SK-N-MC (cell line): Measurements from ENCODE around the gene BEND4.

Experiments
- DNase-seq: peaks from one replicate; pipeline ENCODE4 v3.0.0-alpha.2; 2011; ENCODE audit warnings: low read depth, low spot score
- H3K27ac ChIP-seq: fragments of 200-600 bp; sonication (generic); 2 replicates; pipeline ENCODE4 v1.5.1; 2016; ENCODE audit warnings: mixed run types
- H3K36me3 ChIP-seq: fragments of 200-600 bp; sonication (generic); 2 replicates; pipeline ENCODE4 v1.6.1; 2017; ENCODE audit warnings: antibody characterized with exemption, low read length, mixed read lengths; ENCODE audit not compliant: insufficient read depth
- H3K4me3 ChIP-seq: fragments of 200-600 bp; sonication (generic); 2 replicates; pipeline ENCODE4 v1.5.1; 2016
- H3K9ac ChIP-seq: fragments of 200-600 bp; sonication (generic); 2 replicates; pipeline ENCODE4 v1.8.0; 2017; ENCODE audit warnings: mixed run types, mixed read lengths; ENCODE audit not compliant: insufficient read length
- H3K9me3 ChIP-seq: fragments of 200-600 bp; sonication (generic); 2 replicates; pipeline ENCODE4 v1.6.1; 2017; ENCODE audit warnings: low read depth, mild to moderate bottlenecking, antibody characterized with exemption, low read length, moderate library complexity, mixed read lengths
- EZH2 ChIP-seq: fragments of 200-600 bp; sonication (generic); IDR thresholded peaks from one replicate; pipeline ENCODE4 v1.6.1; 2017; ENCODE audit warnings: antibody characterized with exemption
- FOXP2 ChIP-seq: optimal IDR thresholded peaks from 2 replicates; pipeline ENCODE3; 2011; ENCODE audit warnings: mild to moderate bottlenecking, moderate library complexity; ENCODE audit not compliant: insufficient read depth; ENCODE audit errors: extremely low read length, control extremely low read depth
- POLR2AphosphoS5 ChIP-seq: IDR thresholded peaks from 2 replicates; pipeline ENCODE4 v1.6.1; 2012; ENCODE audit warnings: mild to moderate bottlenecking, low read depth, low read length, borderline replicate concordance

Gene BEND4

GRCh38 chr4:42150653-42151567, 1.5 kb downstream of the BEND4 start:
- no peak for DNase-seq
- peak overlapping the region; percentile 77 for H3K4me3 ChIP-seq
- no peak overlapping the region for H3K9ac ChIP-seq
- no peaks in the 10 kb centered on the region for H3K36me3 ChIP-seq
- no peak for TF ChIP-seq FOXP2
- TF ChIP-seq EZH2, result peak; percentile 79
- H3K27ac ChIP-seq, result no peak overlapping the region
- H3K9me3 ChIP-seq, result no peaks in the 10 kb centered on the region

- TF ChIP-seq FOXP2 (no peak), POLR2AphosphoS5 (no peak), EZH2 (no peak)
- DNase-seq, result no peak
- no peak overlapping the region for H3K27ac ChIP-seq
- H3K9me3 ChIP-seq, result no peaks in the 10 kb centered on the region
- no peak overlapping the region for H3K4me3 ChIP-seq
- no peak overlapping the region for H3K9ac ChIP-seq
- no peaks in the 10 kb centered on the region for H3K36me3 ChIP-seq
These were observed 3.5 kb downstream of the BEND4 start for GRCh38 chr4:42149004-42149403.

DNA sequence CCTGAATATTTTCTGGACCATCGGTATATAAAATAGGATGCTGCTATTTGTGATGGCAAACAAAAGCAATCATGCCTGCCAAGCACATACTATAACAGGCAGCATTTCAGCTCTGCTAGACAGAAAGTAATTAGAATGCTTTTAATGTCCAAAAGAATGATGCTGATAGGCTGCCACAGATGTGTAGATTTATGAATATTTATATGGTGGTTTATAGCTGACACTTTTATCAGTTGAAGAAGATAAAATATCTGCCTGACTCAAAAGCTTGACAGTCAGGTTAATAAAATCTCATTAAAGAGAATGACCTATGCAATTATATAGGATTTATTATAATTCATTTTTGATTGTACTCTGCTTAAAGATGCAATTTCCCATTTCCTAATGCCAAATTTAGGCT, 4.0 kb downstream of the BEND4 start:
- Histone ChIP-seq H3K27ac (no peak overlapping the region), H3K36me3 (no peaks in the 10 kb centered on the region), H3K4me3 (no peak overlapping the region), H3K9ac (no peak overlapping the region), H3K9me3 (no peaks in the 10 kb centered on the region)
- TF ChIP-seq EZH2, result no peak
- no peak for TF ChIP-seq FOXP2
- no peak for TF ChIP-seq POLR2AphosphoS5
- DNase-seq, result no peak

DNA sequence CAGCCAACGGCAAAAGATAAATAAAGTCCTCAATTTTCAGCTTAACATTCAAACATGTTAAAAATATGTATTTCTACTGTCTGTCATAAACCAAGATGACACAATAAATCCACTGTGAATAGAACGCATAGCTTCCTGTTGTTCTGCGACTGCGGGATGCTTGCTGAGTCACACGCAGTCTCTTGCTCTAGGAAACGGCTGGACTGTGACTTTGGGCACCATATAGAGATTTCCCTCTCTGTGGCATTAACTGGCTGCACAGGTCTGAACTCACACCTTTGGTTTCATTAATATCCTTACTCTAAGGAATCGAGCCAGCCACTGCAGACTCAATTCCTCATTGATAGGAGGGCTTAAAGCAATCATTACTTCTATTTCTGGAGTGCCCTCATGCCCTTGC, 8.4 kb downstream of the BEND4 start:
- no peak overlapping the region for H3K4me3 ChIP-seq
- no peaks in the 10 kb centered on the region for H3K9me3 ChIP-seq
- no peak for DNase-seq
- no peaks in the 10 kb centered on the region for H3K36me3 ChIP-seq
- H3K9ac ChIP-seq, result no peak overlapping the region
- no peak for TF ChIP-seq FOXP2
- TF ChIP-seq POLR2AphosphoS5, result no peak
- no peak for TF ChIP-seq EZH2
- no peak overlapping the region for H3K27ac ChIP-seq

DNA sequence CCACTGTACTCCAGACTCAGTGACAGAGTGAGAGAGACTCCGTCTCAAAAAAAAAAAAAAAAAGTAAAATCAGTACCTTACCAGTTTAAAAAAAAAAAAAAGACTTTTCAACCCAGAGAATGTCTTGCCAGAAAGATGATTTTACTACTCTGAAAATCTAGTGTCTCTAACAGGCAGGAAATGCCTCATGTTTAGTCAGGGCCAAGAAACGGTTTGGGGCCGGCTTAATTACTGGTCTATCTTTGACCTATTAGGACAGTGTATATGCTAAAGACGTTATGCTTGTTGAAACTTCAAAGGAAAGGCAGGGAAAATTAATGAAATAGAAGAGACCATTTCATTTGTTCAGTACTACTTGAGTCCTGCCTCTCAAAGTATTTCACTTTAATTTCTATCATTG, 9.9 kb downstream of the BEND4 start:
- no peak overlapping the region for H3K27ac ChIP-seq
- DNase-seq, result no peak
- no peaks in the 10 kb centered on the region for H3K36me3 ChIP-seq
- H3K9me3 ChIP-seq, result no peaks in the 10 kb centered on the region
- H3K4me3 ChIP-seq, result no peak overlapping the region
- TF ChIP-seq POLR2AphosphoS5 (no peak), EZH2 (no peak), FOXP2 (no peak)
- no peak overlapping the region for H3K9ac ChIP-seq

DNA sequence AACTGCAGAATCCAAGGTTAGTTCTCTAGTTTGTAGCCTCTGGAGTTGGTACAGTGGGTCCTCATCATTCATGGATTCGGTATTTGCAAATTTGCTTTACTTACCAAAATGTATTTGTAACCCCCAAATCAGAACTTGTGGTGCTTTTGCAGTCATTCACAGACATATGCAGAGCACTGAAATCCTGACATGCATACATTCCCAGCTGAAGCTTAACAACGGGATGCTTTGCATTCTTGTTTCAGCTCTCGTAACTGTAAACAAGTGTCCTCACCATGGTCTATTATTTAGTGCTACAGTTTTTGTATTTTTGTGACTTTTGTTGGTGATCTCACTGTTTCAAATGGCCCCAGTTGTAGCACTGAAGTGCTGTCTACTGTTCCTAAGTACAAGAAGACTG, 16.1 kb downstream of the BEND4 start:
- no peaks in the 10 kb centered on the region for H3K36me3 ChIP-seq
- TF ChIP-seq EZH2 (no peak), POLR2AphosphoS5 (no peak), FOXP2 (no peak)
- no peak overlapping the region for H3K27ac ChIP-seq
- H3K4me3 ChIP-seq, result no peak overlapping the region
- no peak overlapping the region for H3K9ac ChIP-seq
- no peaks in the 10 kb centered on the region for H3K9me3 ChIP-seq
- no peak for DNase-seq

DNA sequence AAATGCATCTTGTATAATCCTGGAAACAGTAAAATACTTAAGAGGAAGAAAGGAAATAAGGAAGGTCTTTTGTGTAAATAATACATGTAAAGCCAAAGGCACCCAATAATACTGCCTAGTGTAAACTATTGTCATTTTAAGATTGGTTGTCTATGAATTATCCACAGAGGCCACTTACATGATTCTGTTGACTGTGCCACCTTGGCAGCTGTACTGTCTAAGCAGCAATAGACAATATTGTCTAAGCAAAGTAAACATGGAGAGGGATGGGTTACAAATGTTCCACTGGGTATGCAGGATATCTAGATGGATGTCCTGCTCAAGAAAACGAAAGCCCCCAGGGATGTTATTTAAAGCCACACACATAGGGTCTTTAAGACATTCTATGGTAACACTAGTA, 19.4 kb downstream of the BEND4 start:
- Histone ChIP-seq H3K9me3 (no peaks in the 10 kb centered on the region), H3K27ac (no peak overlapping the region), H3K4me3 (no peak overlapping the region), H3K36me3 (no peaks in the 10 kb centered on the region), H3K9ac (no peak overlapping the region)
- TF ChIP-seq EZH2, result no peak
- no peak for TF ChIP-seq POLR2AphosphoS5
- no peak for TF ChIP-seq FOXP2
- DNase-seq, result no peak

DNA sequence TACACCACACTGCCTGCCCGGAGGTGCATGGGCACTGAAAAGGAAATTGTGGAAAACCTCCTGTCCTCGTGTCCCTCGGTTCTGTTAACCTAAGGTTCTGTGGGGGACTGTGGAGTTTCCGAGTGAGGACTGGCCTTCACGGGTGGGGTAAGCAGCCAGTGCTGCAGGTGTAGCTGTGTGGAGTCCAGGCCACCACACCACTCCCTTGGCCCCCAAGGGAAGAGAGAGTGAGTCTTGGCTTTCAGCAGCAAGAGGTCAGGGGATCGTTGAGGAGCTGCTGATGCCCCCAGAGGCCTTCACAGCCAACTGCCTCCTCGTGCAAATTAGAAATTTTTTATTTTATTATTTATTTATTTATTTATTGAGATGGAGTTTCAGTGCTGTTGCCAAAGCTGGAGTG, 20.4 kb downstream of the BEND4 start:
- Histone ChIP-seq H3K4me3 (no peak overlapping the region), H3K27ac (no peak overlapping the region), H3K9me3 (no peaks in the 10 kb centered on the region), H3K9ac (no peak overlapping the region), H3K36me3 (no peaks in the 10 kb centered on the region)
- TF ChIP-seq EZH2, result no peak
- no peak for DNase-seq

DNA sequence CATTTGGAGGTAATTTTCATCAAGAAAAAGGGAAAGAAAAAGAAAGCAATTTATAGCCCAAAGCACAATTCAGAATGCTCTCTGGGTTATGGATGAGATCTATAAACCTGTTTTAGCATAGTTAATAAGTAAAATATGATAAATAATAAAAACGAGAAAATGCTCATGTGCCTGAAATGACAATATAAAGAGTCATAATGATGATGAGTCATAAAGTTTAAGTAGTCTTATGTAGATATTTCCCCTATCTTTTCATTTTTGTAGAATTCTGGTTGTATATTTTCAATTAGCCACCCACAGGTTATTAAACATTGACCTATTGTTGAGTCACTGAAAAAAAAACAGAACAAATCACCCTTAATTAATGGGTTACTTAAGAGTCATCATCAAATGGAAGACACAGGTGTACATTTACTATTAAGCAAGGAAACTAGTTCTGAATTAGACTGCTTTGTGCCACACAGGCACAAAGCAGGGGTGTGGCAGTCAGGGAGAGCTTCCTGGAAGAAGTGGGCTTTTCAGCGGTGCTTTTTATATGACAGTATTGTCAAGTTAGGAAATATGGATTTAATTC, 29.3 kb downstream of the BEND4 start:
- no peak overlapping the region for H3K27ac ChIP-seq
- TF ChIP-seq FOXP2 (no peak), POLR2AphosphoS5 (no peak), EZH2 (no peak)
- H3K4me3 ChIP-seq, result no peak overlapping the region
- H3K36me3 ChIP-seq, result no peaks in the 10 kb centered on the region
- no peak overlapping the region for H3K9ac ChIP-seq
- DNase-seq, result no peak
- no peaks in the 10 kb centered on the region for H3K9me3 ChIP-seq
